NT2/D1 (cell line): ENCODE data around the gene TNFSF13.

Source experiments
- DNase-seq: peaks from one replicate; pipeline ENCODE4 v3.0.0-alpha.2; 2011; ENCODE audit warnings: low read depth, low spot score
- H3K27me3 ChIP-seq: 2 replicates; pipeline ENCODE4 v1.6.0; 2011; ENCODE audit warnings: mild to moderate bottlenecking; ENCODE audit not compliant: insufficient read length, insufficient read depth
- H3K36me3 ChIP-seq: 2 replicates; pipeline ENCODE4 v1.6.1; 2011; ENCODE audit warnings: mild to moderate bottlenecking, low read length, mixed read lengths; ENCODE audit not compliant: insufficient read depth, insufficient read length
- H3K4me1 ChIP-seq: 2 replicates; pipeline ENCODE4 v1.5.1; 2011; ENCODE audit not compliant: insufficient read depth, insufficient read length
- H3K4me3 ChIP-seq: 2 replicates; pipeline ENCODE4 v1.5.1; 2011; ENCODE audit warnings: low read depth; ENCODE audit not compliant: insufficient read length
- H3K9ac ChIP-seq: 2 replicates; pipeline ENCODE4 v1.6.0; 2011; ENCODE audit warnings: low read depth; ENCODE audit not compliant: insufficient read length
- H3K9me3 ChIP-seq: 2 replicates; pipeline ENCODE4 v1.5.1; 2011; ENCODE audit warnings: mild to moderate bottlenecking, low read length; ENCODE audit not compliant: insufficient read depth
- SUZ12 ChIP-seq: IDR thresholded peaks from 2 replicates; pipeline ENCODE4 v1.6.1; 2011; ENCODE audit not compliant: insufficient read length, insufficient read depth; ENCODE audit errors: extremely low read depth
- YY1 ChIP-seq: IDR thresholded peaks from 2 replicates; pipeline ENCODE4 v1.6.1; 2011; ENCODE audit not compliant: insufficient read length, insufficient read depth
- ZNF274 ChIP-seq: IDR thresholded peaks from 2 replicates; pipeline ENCODE4 v1.6.1; 2011; ENCODE audit warnings: mild to moderate bottlenecking, low read depth, low read length

TNFSF13 gene

GRCh38 chr17:7577327-7578199, 19.0 kb downstream of the TNFSF13 start:
- Histone ChIP-seq H3K27me3 (no peaks in the 10 kb centered on the region), H3K9me3 (no peaks in the 10 kb centered on the region), H3K4me3 (no peak overlapping the region), H3K9ac (no peak overlapping the region), H3K4me1 (peaks cover 8% of the 10 kb centered on the region), H3K36me3 (peaks cover 80% of the 10 kb centered on the region)
- DNase-seq: no peak
- TF ChIP-seq SUZ12 (no peak), ZNF274 (no peak), YY1 (no peak)

- H3K9me3 ChIP-seq: no peaks in the 10 kb centered on the region
- peaks cover 72% of the 10 kb centered on the region for H3K36me3 ChIP-seq
- H3K4me1 ChIP-seq: peaks cover 12% of the 10 kb centered on the region
- DNase-seq: no peak
- no peaks in the 10 kb centered on the region for H3K27me3 ChIP-seq
- TF ChIP-seq ZNF274: no peak
- no peak for TF ChIP-seq SUZ12
- TF ChIP-seq YY1: no peak
- H3K4me3 ChIP-seq: no peak within 1 kb of the TSS
- H3K9ac ChIP-seq: no peak within 1 kb of the TSS
These were observed 20.7 kb downstream of the TNFSF13 start, which contains the start of gene CD68 for GRCh38 chr17:7579001-7579833. TSS of gene CD68 (plus strand) at chr17:7579638. CDS start at chr17:7579678, 40 bp downstream.

GRCh38 chr17:7579834-7580603, 21.5 kb downstream of the TNFSF13 start:
- Histone ChIP-seq H3K27me3 (no peaks in the 10 kb centered on the region), H3K36me3 (peaks cover 64% of the 10 kb centered on the region), H3K4me3 (no peak overlapping the region), H3K9me3 (no peaks in the 10 kb centered on the region), H3K4me1 (peaks cover 12% of the 10 kb centered on the region), H3K9ac (no peak overlapping the region)
- no peak for DNase-seq
- TF ChIP-seq ZNF274 (no peak), YY1 (no peak), SUZ12 (no peak)

- no peaks in the 10 kb centered on the region for H3K27me3 ChIP-seq
- TF ChIP-seq SUZ12 (no peak), YY1 (no peak)
- peaks cover 12% of the 10 kb centered on the region for H3K4me1 ChIP-seq
- DNase-seq: no peak
- H3K9me3 ChIP-seq: no peaks in the 10 kb centered on the region
- no peak overlapping the region for H3K4me3 ChIP-seq
- peak overlapping the region; percentile 32 for H3K9ac ChIP-seq
- H3K36me3 ChIP-seq: peaks cover 61% of the 10 kb centered on the region
These were observed 22.3 kb downstream of the TNFSF13 start for GRCh38 chr17:7580604-7581575.

- no peaks in the 10 kb centered on the region for H3K9me3 ChIP-seq
- H3K4me3 ChIP-seq: peak overlapping the region; percentile 74
- no peak for TF ChIP-seq SUZ12
- TF ChIP-seq YY1: no peak
- no peak for TF ChIP-seq ZNF274
- H3K36me3 ChIP-seq: peaks cover 55% of the 10 kb centered on the region
- H3K27me3 ChIP-seq: no peaks in the 10 kb centered on the region
- peak overlapping the region; percentile 93 for H3K9ac ChIP-seq
- no peak for DNase-seq
- H3K4me1 ChIP-seq: peaks cover 14% of the 10 kb centered on the region
These were observed 24.1 kb downstream of the TNFSF13 start for GRCh38 chr17:7582396-7583252.
